GM19328 (cell line): ENCODE data around the gene ARHGAP30.

ENCODE experiments used
- ATAC-seq: cut with Tn5 transposase; IDR thresholded peaks from one replicate; pipeline ENCODE4 v1.9.1; 2021; ENCODE audit warnings: mild to moderate bottlenecking, moderate library complexity; ENCODE audit not compliant: unreplicated experiment

The ARHGAP30 gene

GRCh38 chr1:161091796-161092507 is 22.3 kb upstream of the ARHGAP30 start:
- ATAC-seq, result no peak

- ATAC-seq, result no peak
These were observed 21.4 kb upstream of the ARHGAP30 start for GRCh38 chr1:161091093-161091492.

- no peak for ATAC-seq
These were observed 20.9 kb upstream of the ARHGAP30 start for GRCh38 chr1:161090617-161091016.

GRCh38 chr1:161089938-161090337 is 20.2 kb upstream of the ARHGAP30 start:
- ATAC-seq, result no peak

GRCh38 chr1:161089251-161089924 is 19.7 kb upstream of the ARHGAP30 start, which contains the start of gene NECTIN4:
TSS of gene NECTIN4 (minus strand) at chr1:161089558. CDS start at chr1:161089296, 262 bp downstream.
- no peak for ATAC-seq

- ATAC-seq, result no peak
These were observed 19.0 kb upstream of the ARHGAP30 start for GRCh38 chr1:161088587-161089110.

- ATAC-seq, result no peak
These were observed 16.8 kb upstream of the ARHGAP30 start for GRCh38 chr1:161086457-161086856.

GRCh38 chr1:161085165-161085564 is 15.5 kb upstream of the ARHGAP30 start:
- ATAC-seq, result no peak

GRCh38 chr1:161084597-161084988 is 14.9 kb upstream of the ARHGAP30 start:
- ATAC-seq, result no peak

- no peak for ATAC-seq
These were observed 14.3 kb upstream of the ARHGAP30 start for GRCh38 chr1:161083748-161084596.

GRCh38 chr1:161082996-161083747 is 13.5 kb upstream of the ARHGAP30 start:
- no peak for ATAC-seq

- no peak for ATAC-seq
These were observed 12.8 kb upstream of the ARHGAP30 start for GRCh38 chr1:161082483-161082882.

GRCh38 chr1:161081519-161081918 is 11.8 kb upstream of the ARHGAP30 start:
- no peak for ATAC-seq

- no peak for ATAC-seq
These were observed 11.0 kb upstream of the ARHGAP30 start for GRCh38 chr1:161080441-161081405.

- ATAC-seq, result no peak
These were observed 9.9 kb upstream of the ARHGAP30 start for GRCh38 chr1:161079436-161080110.

- no peak for ATAC-seq
These were observed 7.7 kb upstream of the ARHGAP30 start for GRCh38 chr1:161077426-161077825.

GRCh38 chr1:161076410-161076809 is 6.7 kb upstream of the ARHGAP30 start:
- no peak for ATAC-seq

GRCh38 chr1:161074676-161075368 is 5.1 kb upstream of the ARHGAP30 start:
- ATAC-seq, result no peak
